Measurements from ENCODE around the gene HOXA4. TPM values are rescaled to one million over a fixed set of nuclear protein-coding genes. Genes with fewer than 3 reads are reported as not detected.

The HOXA4 gene
- total RNA-seq, 4 donors from 2014 or later = 0.56 to 2.1 (median 1.3) TPM

- WGBS, 2 donors = 8 to 14% methylated on average over 26 to 29 of the region's 33 CpGs
- no peak for DNase-seq
- Histone ChIP-seq H3K27ac (no peak overlapping the region), H3K4me3 (replicated peaks in 1 of 3) (peak overlapping the region in 1 of 3 donors; percentile 45), H3K36me3 (no peaks in the 10 kb centered on the region), H3K4me1 (peaks cover 11 to 18% of the 10 kb centered on the region in 2 donors), H3K27me3 (peaks cover 26% of the 10 kb centered on the region), H3K9me3 (no peaks in the 10 kb centered on the region)
- intact Hi-C loops (cut with DNase I) = no loop called here
- TF ChIP-seq CTCF (IDR thresholded peaks at IDR 0.05) = no peak
- TF ChIP-seq POLR2A (IDR thresholded peaks at IDR 0.05) = no peak
Measured at GRCh38 chr7:27095050-27095896, 35.3 kb downstream of the HOXA4 start.

GRCh38 chr7:27094304-27095049, 36.1 kb downstream of the HOXA4 start:
- WGBS, 2 donors = 23 to 37% methylated on average over 23 to 29 of the region's 29 CpGs

DNA sequence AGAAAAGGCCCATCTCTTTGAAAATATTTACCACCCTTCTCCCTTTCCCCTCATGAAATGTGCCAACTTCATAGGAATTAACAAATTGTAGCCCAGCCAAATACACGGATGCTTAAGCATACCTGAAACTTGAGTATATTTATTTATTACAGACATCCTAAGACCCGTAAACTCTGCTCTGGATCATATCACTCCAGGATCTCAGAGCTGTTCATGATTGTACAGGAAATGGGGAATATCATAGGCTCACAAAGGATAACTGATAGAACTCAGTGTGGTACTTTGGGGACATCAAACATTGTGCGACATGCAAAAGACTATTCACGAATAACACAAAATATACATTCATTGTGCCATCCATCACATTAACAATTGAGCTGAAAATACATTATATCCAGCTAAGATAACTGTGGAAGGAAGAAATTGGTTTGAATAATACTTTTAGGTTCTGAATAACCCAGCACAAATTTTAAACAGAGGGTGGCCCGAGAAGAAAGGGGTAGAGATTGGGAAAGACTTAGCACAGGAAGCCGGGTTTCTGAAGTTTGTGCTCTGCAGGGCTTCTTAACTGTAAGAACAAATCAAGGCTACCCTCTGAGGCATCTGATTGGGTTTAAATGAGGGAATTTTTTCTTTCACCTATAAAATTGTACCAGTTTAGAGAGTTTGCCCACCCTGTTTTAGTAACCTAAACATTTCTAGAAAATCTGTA, 37.2 kb downstream of the HOXA4 start:
- Histone ChIP-seq H3K4me3 (replicated peaks in 1 of 3) (no peak overlapping the region), H3K9me3 (no peaks in the 10 kb centered on the region), H3K27ac (no peak overlapping the region), H3K27me3 (peaks cover 23% of the 10 kb centered on the region), H3K4me1 (peaks cover 11 to 18% of the 10 kb centered on the region in 2 donors), H3K36me3 (no peaks in the 10 kb centered on the region)
- DNase-seq = no peak
- WGBS, 2 donors = 39 to 51% methylated on average over 6 of the region's 6 CpGs
- TF ChIP-seq POLR2A (IDR thresholded peaks at IDR 0.05) (no peak), CTCF (IDR thresholded peaks at IDR 0.05) (no peak)
- intact Hi-C loops (cut with DNase I) = no loop called here

More at GRCh38 chr7:27094304-27095049, 36.1 kb downstream of the HOXA4 start:
- intact Hi-C loops (cut with DNase I) = no loop called here
- no peak for TF ChIP-seq CTCF (IDR thresholded peaks at IDR 0.05)
- TF ChIP-seq POLR2A (IDR thresholded peaks at IDR 0.05) = no peak
- H3K27me3 ChIP-seq = peaks cover 25% of the 10 kb centered on the region
- no peak overlapping the region for H3K27ac ChIP-seq
- H3K36me3 ChIP-seq = no peaks in the 10 kb centered on the region
- H3K4me1 ChIP-seq = peaks cover 11 to 18% of the 10 kb centered on the region in 2 donors
- no peak overlapping the region for H3K4me3 ChIP-seq (replicated peaks in 1 of 3)
- no peaks in the 10 kb centered on the region for H3K9me3 ChIP-seq
- no peak for DNase-seq

DNA sequence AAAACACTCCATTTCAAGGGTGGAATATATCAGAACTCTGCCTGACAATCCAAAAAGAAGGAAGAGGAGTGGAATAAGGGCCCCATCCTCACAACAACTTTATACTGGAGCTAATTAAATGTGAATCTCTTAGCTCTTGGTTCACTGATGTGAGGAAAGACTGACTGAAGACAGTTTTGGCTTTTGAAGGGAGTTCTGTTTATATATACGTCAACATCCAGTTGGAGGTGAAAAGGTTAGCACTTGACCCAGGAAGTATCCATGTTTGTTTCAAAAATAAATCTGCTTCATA, 37.8 kb downstream of the HOXA4 start:
- 41 to 54% methylated on average over 1 of the region's 1 CpG for WGBS, 2 donors
- no peak for TF ChIP-seq POLR2A (IDR thresholded peaks at IDR 0.05)
- no peak for TF ChIP-seq CTCF (IDR thresholded peaks at IDR 0.05)
- Histone ChIP-seq H3K4me3 (replicated peaks in 1 of 3) (no peak overlapping the region), H3K9me3 (no peaks in the 10 kb centered on the region), H3K4me1 (peaks cover 11 to 18% of the 10 kb centered on the region in 2 donors), H3K36me3 (no peaks in the 10 kb centered on the region), H3K27ac (no peak overlapping the region), H3K27me3 (peaks cover 24% of the 10 kb centered on the region)
- no peak for DNase-seq
- intact Hi-C loops (cut with DNase I) = no loop called here
